GM21515 (cell line): ENCODE data around the gene TMEM40.
"Not testable (repeated sequence)": the region's sequence is repeated elsewhere in the genome, so short reads cannot be mapped to it uniquely, and the experiment has no call there.

Experiments
- ATAC-seq: cut with Tn5 transposase; IDR thresholded peaks from one replicate; pipeline ENCODE4 v1.9.1; 2021; ENCODE audit not compliant: unreplicated experiment

The TMEM40 gene

DNA sequence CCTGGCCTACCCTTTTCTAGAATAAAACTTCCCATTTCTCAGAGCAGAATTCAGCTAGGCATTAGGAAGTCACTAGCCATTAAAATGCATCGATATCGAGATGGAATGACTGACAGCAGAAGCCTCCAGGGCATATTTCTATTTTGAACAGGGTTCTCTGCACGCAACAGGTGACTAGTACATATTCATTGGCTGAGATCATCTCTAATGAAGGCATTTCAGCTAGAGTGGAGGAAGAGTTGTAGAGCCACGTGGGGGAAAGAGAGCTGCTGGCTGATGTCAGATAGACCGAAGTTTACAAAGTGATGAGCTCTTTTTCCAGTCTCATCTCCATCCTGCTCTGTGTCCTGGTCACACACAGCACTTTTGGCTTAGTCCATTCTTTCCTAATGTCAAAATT, 7.5 kb downstream of the TMEM40 start:
- no peak for ATAC-seq

DNA sequence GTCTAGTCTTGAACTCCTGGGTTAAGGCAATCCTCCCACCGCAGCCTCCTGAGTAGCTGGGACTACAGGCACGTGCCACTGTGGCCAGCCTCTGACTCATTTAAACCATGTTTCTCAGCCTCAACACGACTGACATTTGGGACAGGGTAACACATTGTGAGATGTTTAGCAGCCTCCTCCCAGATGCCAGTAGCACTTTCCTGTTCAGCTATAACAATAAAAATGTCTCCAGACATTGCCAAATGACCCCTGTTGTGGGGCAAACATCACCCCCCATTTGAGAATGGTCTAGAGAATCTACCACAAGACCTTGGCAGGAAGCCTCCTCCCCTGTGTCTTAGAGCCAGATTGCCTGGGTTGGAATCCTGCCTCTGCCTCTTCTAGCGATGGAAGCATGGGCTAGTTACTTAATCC, 8.4 kb downstream of the TMEM40 start:
- ATAC-seq = no peak

DNA sequence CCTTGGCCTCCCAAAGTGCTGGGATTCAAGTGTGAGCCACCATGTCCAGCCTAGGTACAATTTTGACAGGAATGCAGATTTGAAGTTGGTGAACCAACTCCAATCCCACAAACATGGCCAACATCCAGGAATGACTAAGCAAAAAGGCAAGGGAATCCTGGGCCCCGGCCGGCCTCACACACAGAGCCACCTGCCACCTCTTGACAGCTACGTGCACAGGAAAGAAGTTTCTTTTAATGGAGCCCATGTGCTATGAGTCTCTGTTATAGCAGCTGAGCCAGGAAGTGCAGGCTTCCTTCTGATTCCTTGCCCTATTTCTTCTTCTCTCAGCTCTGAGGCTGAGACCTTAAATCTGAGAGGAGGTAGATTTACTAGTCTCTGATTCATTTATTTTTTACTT, 8.8 kb downstream of the TMEM40 start:
- ATAC-seq = no peak

- ATAC-seq = no peak
These were observed 10.6 kb downstream of the TMEM40 start for GRCh38 chr3:12748477-12748876.

DNA sequence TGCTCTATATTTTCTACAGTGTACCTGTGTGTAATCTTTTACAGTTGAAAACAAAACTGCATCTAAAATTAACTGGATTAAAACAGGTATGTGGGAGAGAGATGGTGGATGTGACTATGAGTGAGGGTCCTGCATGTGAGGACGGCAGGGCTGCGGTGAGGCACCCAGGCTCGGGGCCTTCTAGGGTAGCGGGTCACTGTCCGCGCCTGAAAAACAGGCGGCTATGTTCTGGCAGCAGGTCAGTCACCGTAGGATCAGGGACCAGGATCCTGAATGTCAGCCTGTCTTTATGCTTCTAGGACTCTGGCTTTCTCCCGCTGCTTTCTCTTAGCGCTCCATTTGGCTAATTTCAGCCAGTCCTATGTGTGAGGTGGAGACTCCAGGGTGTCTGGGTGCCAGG, 12.6 kb downstream of the TMEM40 start:
- no peak for ATAC-seq

- ATAC-seq = no peak
These were observed 14.7 kb downstream of the TMEM40 start for GRCh38 chr3:12744326-12744725.

- ATAC-seq = no peak
These were observed 15.5 kb downstream of the TMEM40 start for GRCh38 chr3:12743583-12743982.

DNA sequence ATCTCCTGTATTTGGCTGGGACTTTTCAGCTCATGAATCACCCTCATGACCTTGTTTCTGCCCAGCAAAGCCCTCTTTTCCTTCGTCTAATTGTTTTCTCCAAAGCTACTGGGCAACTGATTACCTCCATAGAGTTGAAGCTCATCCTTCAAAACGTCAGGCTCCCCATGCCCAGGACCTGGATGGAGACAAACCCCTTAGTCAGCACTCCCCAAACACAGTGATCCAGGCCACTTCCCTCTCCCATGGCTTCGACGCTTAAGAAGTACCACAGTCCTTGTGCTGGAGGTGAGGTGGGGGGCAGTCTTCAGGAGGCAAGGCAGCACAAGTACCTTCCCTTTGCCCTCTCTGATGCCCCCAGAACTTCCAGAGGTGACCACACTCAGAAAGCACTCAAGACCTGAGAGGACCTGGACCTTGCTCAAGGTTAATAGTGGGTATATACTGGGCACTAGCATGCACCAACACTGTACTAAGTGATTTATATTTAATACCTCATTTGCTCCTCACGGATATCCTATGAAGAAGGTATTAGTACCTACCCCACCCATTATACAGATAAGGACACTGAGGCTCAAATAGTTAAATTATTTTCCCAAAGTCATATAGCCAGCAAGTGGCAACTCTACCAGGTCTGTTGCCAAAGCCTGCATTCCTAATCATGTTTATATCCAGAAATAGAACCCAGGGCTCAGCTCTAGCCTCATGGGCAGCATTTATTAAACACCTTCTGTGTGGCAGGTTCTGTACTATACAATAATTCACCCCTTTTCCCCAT, 16.5 kb downstream of the TMEM40 start:
- no peak for ATAC-seq

GRCh38 chr3:12741209-12741608, 17.9 kb downstream of the TMEM40 start:
- no peak for ATAC-seq

- ATAC-seq = no peak
These were observed 21.2 kb downstream of the TMEM40 start for GRCh38 chr3:12737833-12738232.

DNA sequence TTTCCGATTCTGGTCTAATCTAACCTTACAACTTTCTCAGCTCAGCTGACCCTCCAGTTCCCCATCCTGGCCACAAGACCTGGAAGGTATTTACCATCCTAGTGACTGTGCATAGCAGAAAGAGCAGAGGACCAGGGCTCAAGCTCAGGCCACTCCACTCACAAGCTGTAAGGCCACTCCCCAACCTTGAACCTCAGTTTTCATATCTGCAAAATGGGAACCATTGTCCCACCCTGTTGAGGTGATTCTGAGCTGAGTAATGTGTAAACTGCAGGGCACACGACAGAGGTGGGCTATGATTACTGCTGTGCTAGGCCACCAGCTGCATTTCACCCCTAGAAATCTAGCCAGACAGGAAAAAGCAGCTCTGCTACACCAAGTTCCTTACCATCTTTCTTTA, 21.7 kb downstream of the TMEM40 start:
- no peak for ATAC-seq

DNA sequence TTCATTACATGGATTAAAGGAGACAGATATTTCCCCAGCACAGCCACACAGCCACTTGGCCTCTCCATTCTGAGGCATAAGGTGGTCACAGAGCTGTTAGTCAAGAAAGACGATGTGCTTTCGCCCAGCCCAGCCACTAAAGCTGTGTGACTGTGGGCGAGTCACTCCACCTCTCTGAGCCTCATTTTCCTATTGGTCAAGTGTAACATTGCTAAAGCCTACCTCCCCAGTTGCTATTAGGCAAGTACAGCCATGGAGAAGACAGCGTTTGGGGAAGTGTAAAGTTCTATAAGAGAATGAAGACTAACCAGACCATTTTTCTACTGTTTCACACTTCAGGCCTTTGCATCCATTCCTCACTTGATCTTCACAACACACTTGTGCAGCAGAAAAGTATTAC, 24.1 kb downstream of the TMEM40 start:
- no peak for ATAC-seq

DNA sequence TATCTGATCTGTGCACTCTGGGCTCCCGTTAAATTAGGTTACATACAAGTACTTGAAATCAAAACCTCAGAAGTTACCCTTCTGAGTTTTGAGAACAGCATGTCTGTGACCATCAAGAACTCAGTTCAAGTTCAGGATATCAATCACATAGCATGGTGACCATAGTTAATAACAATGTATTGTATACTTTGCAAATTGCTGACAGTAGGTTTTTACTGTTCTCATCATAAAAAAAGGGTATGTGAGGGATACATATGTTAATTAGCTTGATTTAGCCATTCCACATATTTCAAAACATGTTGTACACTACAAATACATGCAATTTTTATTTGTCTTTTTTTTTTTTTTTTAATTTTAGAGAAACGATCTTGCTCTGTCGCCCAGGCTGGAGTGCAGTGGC, 25.5 kb downstream of the TMEM40 start:
- no peak for ATAC-seq

DNA sequence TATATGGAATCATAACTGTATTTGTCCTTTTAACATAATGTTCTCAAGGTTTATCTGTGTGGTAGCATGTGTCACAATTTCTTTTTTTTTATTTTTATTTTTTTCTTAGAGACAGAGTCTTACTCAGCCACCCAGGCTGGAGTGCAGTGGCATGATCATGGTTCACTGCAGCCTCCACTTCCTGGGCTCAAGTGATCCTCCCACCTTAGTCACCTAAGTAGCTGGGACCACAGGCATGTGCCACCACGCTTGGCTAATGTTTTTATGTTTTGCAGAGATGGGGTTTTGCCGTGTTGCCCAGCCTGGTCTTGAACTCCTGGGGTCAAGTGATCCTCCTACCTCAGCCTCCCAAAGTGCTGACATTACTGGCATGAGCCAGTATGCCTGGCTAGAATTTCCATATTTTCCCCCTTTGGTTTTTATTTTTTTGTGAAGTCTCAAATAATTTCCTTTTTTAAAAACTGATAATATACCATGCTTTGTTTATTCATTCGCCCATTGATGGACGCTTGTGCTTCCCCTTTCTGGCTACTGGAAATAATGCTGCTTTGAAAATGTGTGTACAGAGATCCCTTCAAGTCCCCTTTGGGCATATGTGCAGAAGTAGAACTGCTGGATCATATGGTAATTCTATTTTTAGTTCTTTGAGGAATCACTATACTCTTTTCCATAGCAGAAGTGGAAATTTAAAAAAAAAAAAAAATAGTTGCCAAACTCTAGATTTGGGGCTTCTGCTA, 28.4 kb downstream of the TMEM40 start:
- ATAC-seq = no peak

GRCh38 chr3:12729051-12729651, 29.9 kb downstream of the TMEM40 start:
- no peak for ATAC-seq

DNA sequence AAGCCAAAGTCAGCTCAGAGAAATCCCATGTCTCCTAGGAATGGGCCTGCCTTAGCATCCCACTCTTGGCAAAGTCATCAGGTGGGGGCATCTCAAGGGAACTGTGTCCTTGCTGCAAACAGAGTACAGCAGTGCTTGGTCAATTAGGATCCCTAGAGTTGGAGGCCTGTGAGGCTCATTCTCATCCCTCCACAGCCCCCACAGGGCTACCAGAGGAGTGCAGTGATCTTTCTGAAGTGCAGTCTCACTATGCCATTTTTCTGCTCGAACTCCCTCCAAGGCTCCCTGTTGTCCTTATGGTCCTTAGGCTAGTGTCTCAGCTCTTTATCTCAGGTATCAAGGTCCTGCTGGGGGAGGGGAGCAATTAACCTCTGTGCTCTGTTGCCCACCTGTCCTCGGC, 31.1 kb downstream of the TMEM40 start:
- ATAC-seq = no peak

GRCh38 chr3:12727481-12727880, 31.6 kb downstream of the TMEM40 start:
- ATAC-seq = no peak

DNA sequence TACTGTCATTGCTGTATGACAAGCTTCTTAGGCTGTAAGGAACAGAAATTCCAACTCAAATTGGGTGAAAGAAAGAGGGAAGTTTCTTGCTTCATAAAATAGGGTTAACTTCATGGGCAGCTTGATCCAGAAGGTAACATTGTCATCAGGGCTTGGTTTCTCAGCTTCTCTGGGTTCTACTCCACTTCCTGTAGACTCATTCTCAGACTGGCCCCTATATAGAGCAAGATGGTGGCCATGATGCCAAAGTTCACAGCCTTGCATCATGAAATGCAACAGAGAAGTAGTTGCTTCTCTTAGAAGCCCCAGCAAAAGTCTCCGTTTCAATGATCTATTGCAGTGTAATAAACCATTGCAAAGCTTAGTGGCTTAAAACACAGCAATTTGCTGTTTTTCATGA, 33.6 kb downstream of the TMEM40 start:
- ATAC-seq = no peak

DNA sequence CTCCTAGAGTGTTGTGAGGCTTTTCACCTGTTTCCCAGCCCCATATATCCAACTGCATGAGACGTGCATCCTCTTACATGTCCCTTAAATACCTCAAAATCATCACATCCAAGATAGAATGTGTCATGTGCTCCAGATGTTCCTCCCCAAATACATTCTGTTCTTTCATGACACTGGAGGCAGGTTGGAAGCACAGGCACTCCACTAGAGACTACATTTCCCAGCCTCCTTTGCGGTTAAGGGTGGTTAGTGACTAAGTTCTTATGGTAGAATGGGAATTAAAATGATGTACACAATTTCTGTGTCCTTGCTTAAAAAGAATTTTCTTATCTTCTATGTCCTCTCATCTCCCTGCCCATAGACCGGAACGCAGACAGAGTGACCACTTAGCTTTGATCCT, 34.3 kb downstream of the TMEM40 start:
- ATAC-seq = no peak

- ATAC-seq = not testable (repeated sequence)
These were observed 35.7 kb downstream of the TMEM40 start for GRCh38 chr3:12723362-12723761.

DNA sequence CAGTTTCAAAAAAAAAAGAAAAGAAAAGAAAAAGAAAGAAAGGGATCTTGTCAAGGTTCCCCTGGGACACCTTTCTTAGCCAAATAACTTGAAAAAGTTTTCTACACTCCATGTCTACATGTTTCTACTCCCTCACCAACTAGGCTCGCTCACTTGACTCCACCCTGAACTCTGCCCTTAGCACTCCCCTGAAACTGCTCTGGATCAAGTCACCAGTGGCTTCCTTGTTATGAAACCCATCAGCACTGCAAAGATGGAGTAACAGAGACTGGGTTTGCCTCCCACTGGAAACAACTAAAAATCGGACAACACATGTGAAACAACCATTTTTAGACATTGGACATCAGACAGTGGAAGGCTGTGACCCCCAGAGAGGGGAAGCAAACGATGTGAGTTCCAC, 36.8 kb downstream of the TMEM40 start:
- ATAC-seq = no peak
